ENCODE measurements around the gene FBXO10.
"Not testable (repeated sequence)": the region's sequence is repeated elsewhere in the genome, so short reads cannot be mapped to it uniquely, and the experiment has no call there.

Gene FBXO10

GRCh38 chr9:37575921-37576721, at the start of gene FBXO10:
FBXO10 (minus strand) TSS chr9:37576380; CDS start chr9:37541768, 34,612 bp downstream.
- DNase-seq, result peak; percentile 59

- no peak for DNase-seq
Measured at GRCh38 chr9:37625758-37626147, 49.6 kb upstream of the FBXO10 start.

- no peak for DNase-seq
Measured at GRCh38 chr9:37625036-37625757, 49.0 kb upstream of the FBXO10 start.

- DNase-seq, result no peak
Measured at GRCh38 chr9:37624073-37624472, 47.9 kb upstream of the FBXO10 start.

GRCh38 chr9:37623267-37623666, 47.1 kb upstream of the FBXO10 start:
- no peak for DNase-seq

GRCh38 chr9:37622462-37622861, 46.3 kb upstream of the FBXO10 start:
- DNase-seq, result no peak

GRCh38 chr9:37621273-37622121, 45.3 kb upstream of the FBXO10 start:
- no peak for DNase-seq

GRCh38 chr9:37620396-37620795, 44.2 kb upstream of the FBXO10 start:
- no peak for DNase-seq

- no peak for DNase-seq
Measured at GRCh38 chr9:37619806-37620205, 43.6 kb upstream of the FBXO10 start.

GRCh38 chr9:37618817-37619216, 42.6 kb upstream of the FBXO10 start:
- no peak for DNase-seq

- DNase-seq, result no peak
Measured at GRCh38 chr9:37617832-37618231, 41.7 kb upstream of the FBXO10 start.

GRCh38 chr9:37617161-37617560, 41.0 kb upstream of the FBXO10 start:
- DNase-seq, result no peak

- no peak for DNase-seq
Measured at GRCh38 chr9:37611961-37612360, 35.8 kb upstream of the FBXO10 start.

GRCh38 chr9:37611014-37611413, 34.8 kb upstream of the FBXO10 start:
- DNase-seq, result no peak

- DNase-seq, result no peak
Measured at GRCh38 chr9:37609735-37610397, 33.7 kb upstream of the FBXO10 start.

- DNase-seq, result no peak
Measured at GRCh38 chr9:37608250-37608649, 32.1 kb upstream of the FBXO10 start.

GRCh38 chr9:37604296-37604695, 28.1 kb upstream of the FBXO10 start:
- no peak for DNase-seq

GRCh38 chr9:37602817-37603216, 26.6 kb upstream of the FBXO10 start:
- no peak for DNase-seq

GRCh38 chr9:37602061-37602460, 25.9 kb upstream of the FBXO10 start:
- DNase-seq, result not testable (repeated sequence)

- no peak for DNase-seq
Measured at GRCh38 chr9:37596504-37596903, 20.3 kb upstream of the FBXO10 start.

- no peak for DNase-seq
Measured at GRCh38 chr9:37593883-37594448, 17.8 kb upstream of the FBXO10 start.

Data from stimulated activated CD4-positive, alpha-beta T cell treated with anti-CD3 and anti-CD28 coated beads, Interleukin-15, amount 100 ng/mL, for 24 hours (primary cell).